GM21423 (cell line): Measurements from ENCODE around the gene RANBP17.
"Not testable (repeated sequence)": the region's sequence is repeated elsewhere in the genome, so short reads cannot be mapped to it uniquely, and the experiment has no call there.

ENCODE experiments used
- ATAC-seq: cut with Tn5 transposase; IDR thresholded peaks from one replicate; pipeline ENCODE4 v1.9.1; 2021; ENCODE audit warnings: mild to moderate bottlenecking, moderate library complexity; ENCODE audit not compliant: unreplicated experiment

RANBP17 gene

DNA sequence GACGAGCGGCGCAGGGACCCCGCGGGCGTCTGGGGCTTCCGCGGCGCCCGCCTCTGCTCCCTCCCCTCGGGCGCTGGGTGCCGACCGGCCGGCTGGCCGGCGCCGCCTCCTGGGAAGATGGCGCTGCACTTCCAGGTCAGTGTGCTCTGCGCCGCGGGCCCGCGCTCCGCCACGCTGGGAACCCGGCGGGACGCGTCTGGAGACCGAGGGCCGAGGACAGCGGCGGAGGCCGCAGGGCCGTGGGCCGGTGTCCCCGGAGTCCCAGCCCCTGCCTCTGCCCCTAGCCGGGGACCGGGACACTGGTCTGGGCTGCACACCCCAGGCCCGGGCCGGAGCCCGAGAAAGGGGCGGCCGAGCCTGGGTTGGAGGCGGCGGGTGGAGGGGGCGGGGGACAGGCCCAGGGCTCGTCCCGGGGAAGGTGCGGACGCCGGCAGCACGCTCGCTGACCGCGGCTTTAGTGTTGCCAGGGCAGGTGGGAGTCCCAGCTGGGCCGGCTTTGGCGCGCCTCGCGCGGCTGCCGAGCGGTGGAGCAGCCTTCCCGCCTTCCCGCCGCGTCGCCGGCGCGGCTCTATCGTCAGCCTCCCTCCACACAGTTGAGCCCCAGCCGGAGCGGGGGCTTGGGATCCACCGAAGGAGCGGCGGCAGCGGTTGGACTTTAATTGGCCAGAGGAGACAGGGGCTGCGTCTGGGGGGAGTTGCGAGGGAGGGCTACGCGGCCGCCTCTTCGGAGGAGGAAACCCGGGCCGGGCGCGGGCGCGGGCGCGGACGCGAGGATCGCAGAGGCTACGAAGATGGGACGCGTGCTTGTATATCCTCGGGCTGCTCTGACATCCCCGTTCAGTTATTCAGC, at the start of gene RANBP17:
Gene RANBP17, plus strand, starts transcription at position 102 of the 850 bp plus-strand sequence.
- no peak for ATAC-seq

DNA sequence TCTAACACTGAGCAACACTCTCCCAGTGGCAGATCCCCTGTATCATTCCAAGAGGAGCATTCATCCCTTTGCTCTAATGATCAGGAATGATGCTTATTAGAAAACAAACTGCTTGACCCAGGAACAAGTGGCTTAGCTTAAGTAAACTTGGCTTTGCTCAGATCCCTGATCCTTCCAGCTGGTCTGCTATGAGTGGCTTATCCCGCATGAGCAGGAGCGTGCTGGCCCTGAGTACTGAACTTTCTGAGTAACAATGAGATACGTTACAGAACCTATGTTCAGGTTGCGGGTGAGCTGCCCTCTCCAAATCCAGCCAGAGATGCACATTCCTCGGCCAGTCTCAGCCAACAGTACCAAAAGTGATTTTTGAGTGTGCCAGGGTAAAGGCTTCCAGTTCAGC, 48.6 kb upstream of the RANBP17 start:
- no peak for ATAC-seq

DNA sequence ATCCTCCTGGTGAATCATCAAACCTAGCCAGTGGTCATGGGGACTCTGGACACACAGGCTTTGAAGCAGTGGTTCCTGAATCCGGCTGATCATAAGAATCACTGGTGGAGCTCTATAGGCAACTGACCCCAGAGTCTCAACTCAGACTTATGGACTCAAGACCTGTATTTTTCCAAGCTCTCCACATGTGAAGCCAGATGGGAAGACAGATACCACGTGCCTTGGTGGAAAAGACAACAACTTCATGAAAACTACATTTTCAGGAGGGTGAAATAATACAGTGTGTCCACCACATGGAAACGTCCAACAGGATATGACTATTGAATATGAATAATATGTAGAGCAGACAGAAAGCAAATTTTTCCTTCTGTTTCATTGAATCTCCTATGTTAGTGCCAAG, 44.6 kb upstream of the RANBP17 start:
- ATAC-seq: no peak

DNA sequence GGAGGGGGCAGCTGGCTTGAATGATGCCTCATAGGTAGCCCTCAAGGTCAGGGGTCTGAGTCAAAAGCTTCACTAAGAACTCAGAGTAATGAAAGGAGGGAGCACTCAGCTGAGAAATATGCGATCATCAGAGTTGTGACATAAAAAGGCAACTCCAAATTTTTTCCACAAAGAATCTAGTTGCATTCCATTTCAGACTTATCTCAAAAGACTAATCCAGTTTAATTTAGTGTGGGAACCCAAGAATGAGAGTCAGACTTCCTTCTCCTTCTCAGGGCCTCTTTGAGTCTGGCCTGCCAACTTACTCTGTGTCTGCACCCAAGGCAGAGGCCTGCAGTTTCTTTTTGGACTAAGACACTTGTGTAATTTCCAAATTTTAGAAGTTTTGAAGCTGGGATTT, 43.6 kb upstream of the RANBP17 start:
- ATAC-seq: no peak

DNA sequence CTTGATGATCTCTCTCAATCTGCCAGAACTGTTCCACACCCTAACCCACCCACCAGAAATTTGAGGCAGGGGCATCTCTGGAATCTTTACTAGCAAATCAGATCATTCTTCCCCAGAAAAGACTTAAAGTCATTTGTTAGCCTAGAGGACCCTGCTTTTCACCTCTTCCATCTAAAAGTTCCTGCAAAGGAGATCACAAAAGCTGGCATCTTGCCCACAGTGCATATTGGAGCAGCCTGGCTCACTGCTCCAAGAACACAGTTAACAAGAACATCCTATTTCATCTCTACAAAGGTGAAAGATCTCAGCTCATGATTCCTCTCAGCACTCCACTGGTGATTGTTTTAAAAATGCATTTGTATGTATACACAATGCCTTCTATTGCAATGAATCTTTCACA, 42.0 kb upstream of the RANBP17 start:
- no peak for ATAC-seq

DNA sequence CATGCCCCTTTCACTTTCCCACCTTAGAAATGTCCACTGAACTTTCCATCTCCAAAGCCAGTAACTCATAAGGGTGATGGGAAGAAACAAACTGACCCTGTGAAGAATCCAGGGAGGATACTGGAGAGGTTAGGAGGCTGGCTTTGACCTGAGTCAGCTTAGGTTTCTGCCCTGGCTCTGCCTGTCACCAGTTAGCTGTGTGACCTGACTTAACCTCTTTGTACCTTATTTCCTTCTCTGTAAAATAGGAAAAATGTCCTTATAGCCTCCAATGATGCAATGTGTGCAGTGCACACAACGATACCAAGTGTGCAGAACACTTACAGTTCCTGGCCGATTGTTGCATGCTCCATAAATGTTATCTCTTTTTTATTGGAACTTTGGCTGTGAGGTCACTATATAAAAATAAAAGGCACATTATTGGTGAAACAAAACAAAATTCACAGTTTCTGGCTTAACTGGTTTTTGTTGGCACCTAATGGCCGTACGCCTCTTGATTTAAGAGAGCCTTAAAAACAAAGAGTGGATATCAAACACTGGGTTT, 40.5 kb upstream of the RANBP17 start:
- ATAC-seq: no peak

DNA sequence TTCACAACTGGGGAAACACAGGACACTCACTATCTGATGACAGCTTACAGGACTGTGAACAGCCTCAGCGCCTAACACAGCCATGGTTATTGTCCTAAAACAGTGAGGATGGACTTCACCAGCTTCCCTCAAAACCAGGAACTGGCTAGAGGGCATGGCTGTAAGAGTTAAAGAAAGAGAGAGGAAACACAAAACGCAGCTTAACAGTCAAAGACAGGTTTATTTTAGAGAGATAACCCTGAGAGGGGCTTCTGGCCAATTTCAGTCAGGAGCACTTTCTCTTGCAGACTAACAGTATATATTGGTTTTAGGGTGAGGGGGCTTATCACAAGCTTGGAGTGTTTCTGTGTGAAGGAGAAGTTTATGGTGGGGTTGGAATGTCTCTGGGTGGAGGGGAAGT, 35.7 kb upstream of the RANBP17 start:
- ATAC-seq: no peak

DNA sequence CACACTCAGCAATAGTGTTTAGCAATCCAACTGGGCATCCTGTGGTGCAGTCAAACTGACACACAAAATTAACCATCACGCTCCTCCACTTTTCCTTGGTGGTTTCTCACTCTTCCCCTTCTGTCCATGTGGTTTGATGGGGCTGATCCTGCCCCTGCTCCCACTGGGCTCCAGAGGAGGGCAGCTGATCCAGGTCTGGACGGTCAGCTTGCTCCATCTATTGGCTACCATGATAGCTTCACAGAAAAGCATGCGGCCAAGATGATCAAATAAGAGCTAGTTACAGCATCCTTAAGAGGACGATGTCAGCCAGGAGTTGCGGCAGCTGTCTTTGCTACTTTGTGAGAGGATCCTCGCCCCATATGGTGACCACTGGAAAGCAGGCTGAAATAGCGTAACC, 29.6 kb upstream of the RANBP17 start:
- ATAC-seq: no peak

DNA sequence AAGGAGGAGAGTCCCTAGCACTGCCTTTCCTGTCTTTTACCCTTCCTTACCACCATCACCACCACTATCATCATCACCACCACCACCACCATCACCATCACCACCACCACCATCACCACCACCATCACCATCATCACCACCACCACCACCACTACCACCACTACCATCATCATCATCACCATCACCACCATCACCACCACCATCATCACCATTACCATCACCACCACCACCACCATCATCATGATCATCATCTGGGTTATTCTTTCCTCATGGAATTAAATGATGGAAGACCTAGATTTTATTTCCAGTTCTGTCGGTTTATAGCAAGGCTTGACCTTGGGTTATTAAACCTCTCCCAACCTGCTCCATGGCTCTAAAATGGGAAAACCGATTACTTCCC, 27.8 kb upstream of the RANBP17 start:
- not testable (repeated sequence) for ATAC-seq

DNA sequence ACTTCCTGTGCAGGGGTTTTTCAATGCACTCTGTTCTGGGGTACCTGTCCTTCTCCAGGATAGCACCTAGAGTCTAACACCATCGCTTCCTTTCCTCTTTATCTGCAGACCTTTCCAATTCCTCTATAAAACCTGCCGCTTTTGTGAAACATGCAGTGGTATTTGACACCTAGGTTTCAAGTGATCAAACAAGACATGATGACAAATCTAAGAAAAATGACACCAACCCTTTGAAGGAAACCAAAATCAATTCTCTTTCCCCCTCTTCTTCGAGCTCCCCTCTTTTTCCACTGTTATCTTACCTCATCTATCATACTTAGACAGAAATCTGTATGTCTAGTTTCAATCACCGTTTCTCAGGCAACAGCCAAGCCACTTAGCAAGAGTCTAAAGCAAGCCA, 25.6 kb upstream of the RANBP17 start:
- ATAC-seq: no peak

DNA sequence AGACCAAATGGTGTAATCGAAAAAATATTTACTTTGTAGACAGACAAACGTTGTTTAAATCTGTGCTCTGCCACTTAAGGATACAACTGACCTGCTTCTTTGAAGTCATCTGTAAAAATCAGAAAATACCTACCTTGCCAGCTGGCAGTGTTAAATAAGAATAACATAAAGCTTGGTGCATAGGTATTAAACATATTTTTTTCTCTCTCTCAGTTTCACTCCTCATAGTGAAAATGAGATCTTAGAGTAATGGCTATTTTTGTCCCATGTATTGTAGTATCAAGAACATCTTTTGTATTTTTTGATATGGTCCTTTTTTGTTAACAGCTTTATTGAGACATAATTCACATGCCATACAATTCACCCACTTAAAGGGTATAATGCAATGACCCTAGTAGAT, 17.9 kb upstream of the RANBP17 start:
- no peak for ATAC-seq

DNA sequence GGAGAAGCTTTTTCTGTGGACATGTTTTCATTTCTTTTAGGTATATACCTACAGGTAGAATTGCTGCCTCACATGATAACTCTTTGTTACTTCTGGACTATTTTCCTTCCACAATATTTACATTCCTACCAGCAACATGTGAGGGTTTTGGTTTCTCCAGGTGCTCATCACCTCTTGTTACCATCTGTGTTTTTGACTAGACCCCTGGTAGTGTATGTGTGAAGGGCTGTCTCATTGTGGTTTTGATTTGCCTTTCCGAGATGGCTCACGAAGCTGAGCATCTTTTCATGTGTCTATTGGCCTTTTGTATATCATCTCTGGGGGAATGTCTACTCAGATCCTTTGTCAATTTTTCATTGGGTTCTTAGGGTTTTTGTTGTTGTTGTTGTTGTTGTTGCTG, 17.2 kb upstream of the RANBP17 start:
- no peak for ATAC-seq

DNA sequence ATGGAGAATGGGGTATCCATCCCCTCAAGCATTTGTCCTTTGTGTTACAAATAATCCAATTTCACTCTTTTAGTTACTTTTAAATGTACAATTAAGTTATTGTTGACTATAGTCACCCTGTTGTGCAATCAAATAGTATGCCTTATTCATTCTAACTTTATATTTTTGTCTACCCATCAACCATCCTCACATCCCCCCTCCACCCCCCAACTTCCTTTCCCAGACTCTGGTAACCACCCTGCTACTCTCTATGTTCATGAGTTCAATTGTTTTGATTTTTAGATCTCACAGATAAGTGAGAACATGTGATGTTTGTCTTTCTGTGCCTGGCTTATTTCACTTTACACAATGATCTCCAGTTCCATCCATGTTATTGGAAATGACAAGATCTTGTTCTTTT, 15.4 kb upstream of the RANBP17 start:
- no peak for ATAC-seq

DNA sequence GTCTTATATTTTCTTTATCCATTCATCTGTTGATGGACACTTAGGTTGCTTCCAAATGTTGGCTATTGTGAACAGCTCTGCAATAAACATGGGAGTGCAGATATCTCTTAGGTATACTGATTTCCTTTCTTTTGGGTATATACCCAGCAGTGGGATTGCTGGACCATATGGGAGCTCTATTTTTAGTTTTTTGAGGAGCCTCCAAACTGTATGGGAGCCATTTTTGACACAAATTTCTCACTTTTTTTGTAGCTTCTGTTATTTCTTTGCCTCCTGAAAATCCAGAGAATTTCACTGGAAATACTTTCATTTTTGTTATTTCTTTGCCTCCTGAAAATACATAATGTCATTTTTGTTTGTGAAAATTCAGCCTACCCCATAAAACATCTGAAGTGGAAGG, 15.0 kb upstream of the RANBP17 start:
- ATAC-seq: no peak

DNA sequence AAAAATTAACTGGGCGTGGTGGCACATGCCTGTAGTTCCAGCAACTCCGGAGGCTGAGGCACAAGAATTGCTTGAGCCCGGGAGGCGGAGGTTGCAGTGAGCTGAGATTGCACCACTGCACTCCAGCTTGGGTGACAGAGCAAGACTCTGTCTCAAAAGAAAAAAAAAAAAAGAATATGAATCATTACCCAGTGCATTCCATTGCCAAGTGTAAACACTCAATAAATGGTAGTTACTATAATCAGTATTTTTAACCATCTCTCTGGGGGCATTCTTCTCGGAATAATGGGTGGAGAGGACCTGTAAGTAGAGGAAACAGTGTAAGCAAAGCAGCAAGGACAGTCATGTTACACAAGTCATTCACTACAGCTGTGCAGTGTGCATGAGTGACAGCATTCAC, 13.8 kb upstream of the RANBP17 start:
- ATAC-seq: no peak

DNA sequence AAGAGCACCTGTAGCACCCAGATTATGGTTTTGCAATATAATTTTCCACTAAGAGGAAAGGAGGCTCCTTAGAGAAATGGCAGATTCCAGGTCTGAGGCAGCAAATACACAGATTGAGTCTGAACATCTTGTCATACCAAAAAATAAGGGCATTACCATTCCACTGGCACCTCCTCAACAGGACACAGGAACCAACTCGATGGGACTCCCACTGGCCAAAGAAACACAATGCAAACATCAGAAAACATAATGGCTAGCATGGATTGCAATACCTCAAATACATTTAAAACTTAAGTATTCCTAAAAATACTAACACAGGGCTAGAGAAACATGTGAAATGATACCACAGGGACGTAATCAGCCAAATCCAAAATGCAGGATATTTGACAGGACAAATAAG, 12.4 kb upstream of the RANBP17 start:
- no peak for ATAC-seq

DNA sequence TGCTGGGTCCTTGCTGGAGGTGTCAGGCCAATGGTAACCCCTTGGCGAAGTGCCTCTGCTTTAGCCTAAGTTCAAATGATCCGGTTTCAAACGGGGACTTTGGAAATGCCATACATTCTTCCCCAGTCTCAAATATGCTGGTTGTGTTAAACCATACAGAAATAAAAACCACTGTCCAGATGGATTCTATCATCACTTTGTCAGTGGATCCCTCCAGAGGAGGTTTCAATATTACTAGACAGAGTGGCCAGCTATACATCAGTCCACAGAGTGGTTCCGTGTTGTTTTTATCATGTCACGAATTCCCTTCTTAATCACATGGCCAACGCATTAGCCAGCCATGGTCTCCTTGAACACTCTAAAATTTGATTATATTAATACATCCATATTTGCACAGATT, 7.3 kb upstream of the RANBP17 start:
- no peak for ATAC-seq

DNA sequence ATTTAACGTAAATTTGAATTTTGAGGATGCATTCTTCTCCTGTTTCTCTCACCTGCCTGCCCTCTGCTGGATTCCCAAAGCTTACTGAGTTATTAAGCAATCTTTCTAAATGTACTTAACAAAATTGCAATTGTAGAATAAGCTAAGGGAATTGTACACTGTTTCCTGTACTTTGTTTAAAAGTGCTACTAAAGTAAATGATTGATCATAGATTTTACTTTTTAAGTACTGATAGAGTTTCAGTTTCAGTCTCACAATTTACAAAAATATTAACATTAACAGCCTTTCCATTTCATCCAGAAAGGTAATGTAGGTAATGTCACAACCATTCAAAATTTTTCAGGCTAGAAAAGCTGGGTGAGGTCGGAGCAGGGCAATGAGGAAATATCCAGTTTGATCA, 4.8 kb upstream of the RANBP17 start:
- no peak for ATAC-seq

DNA sequence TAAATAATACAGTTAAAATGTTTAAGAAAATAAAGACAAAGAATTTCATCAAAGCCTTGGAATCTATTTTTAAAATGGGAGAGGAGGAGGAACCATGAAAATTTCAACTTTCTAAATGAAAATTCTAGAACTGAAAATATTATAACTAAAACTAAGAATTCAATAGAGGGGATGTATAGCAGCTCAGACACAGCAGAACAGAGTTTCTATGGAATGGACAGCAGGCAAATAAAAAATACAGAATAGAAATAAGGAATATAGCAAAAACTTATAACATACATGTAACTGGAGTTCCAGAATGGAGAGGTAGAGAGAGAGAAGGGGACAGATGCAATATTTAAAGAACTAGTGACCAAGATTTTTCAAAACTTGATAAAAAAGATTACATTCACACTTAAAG, 1.4 kb upstream of the RANBP17 start:
- no peak for ATAC-seq

DNA sequence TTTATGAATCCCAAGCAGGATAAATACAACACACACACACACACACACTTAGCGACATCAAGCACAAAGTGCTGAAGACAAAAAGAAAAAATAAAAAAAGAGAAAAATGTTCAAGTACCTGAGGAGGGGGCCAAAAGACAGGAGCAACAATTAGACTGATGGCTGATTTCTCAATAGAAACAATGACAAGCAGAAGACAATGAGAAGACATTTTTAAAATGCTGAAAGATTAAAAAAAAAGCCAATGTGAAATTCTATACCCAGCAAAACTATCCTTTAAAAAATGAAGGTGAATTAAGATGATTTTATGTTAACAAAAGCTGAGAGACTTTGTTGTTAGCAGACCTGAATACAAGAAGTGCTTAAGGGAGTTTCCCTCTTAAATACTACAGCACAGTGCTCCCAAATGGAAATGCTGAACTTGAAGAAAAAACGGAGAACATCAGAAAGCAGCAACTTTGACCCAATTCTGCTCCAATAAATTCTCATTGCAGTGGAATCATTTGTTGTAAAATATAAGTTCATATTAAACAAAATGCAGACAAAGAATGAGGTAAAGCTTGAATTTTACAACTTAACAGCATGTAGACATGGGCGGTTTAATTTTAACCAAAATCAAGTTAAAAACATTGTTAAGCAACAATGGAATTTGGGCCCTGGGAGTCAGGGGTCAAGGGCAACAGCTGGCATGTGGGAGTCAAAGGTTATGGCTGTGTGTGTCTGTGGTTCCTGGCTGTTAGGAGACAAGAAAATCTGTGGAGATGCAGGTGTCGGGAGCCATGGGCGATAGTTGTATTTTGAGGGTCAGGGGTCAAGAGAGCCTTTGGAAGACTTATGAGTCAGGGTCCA, 776 bp upstream of the RANBP17 start:
- ATAC-seq: no peak

DNA sequence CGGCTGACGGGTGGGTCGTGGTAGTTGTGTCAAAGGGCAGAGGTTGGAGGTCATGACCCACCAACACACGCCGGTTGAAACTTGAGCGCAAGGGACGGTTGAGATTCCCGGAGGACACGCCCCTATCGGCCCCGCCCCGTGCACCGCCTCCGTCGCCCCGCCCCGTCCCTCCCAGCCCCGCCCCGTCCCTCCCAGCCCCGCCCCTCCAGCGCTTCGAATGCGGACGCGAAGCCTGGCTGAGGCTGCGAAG, 226 bp upstream of the RANBP17 start:
- ATAC-seq: no peak

DNA sequence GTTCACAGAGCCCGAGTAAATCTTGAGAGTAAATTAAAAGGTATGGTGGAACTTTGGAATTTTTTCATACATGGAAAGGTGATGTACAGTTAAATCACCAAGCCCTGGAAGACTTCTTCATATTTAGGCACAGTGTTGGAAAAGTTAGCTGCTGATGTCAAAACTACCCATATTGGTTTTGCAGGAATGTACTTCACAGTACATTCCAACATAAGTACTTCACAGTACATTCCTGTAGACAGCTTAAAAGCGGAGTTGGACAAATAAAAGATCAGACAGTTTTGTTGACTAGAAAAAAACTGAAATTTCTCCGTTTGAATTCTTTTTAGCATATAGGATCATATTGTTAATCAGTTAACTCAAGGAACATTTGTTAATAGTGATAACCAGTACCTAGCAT, 1.8 kb downstream of the RANBP17 start:
- ATAC-seq: no peak
